ENCODE data around the gene PITPNC1.

GRCh38 chr17:67693811-67694210, 316.7 kb downstream of the PITPNC1 start:
- TF ChIP-seq CTCF (IDR thresholded peaks at IDR 0.05 in 4 of 5, conservative IDR thresholded peaks at IDR 0.05 in 1 of 5): no peak
- no peak for TF ChIP-seq POLR2A (IDR thresholded peaks at IDR 0.05)

All from gastrocnemius medialis (tissue), 4 donors.